ENCODE results near the gene TEKT4.
A peak's percentile ranks its signal among the peaks of the same experiment; 100 is the strongest.
"Not testable (repeated sequence)": the region's sequence is repeated elsewhere in the genome, so short reads cannot be mapped to it uniquely, and the experiment has no call there.

The TEKT4 gene

GRCh38 chr2:94858163-94858888 is 12.9 kb upstream of the TEKT4 start:
- H3K4me1 ChIP-seq (ENCODE audit: control insufficient read depth in 1 of 2, insufficient read depth in 2 of 2, low read length in 2 of 2); H3K4me2 ChIP-seq (ENCODE audit: low read length); H3K9me3 ChIP-seq (ENCODE audit: insufficient read depth, low read depth, low read length); DNase-seq; H3K79me2 ChIP-seq (ENCODE audit: control insufficient read depth, insufficient read depth, low read length, poor library complexity); H2AK5ac ChIP-seq (ENCODE audit: low read length); H4K8ac ChIP-seq (ENCODE audit: low read depth, low read length); H2BK12ac ChIP-seq (ENCODE audit: low read length); H3K27ac ChIP-seq (ENCODE audit: low read depth, low read length); H4K12ac ChIP-seq (ENCODE audit: low read depth, low read length); H3K18ac ChIP-seq (ENCODE audit: low read length); H3K14ac ChIP-seq (ENCODE audit: low read length); H3K4me3 ChIP-seq (ENCODE audit: low read depth, low read length); H2BK5ac ChIP-seq (ENCODE audit: low read depth, low read length, poor library complexity); H3K9ac ChIP-seq (ENCODE audit: low read length); H3K36me3 ChIP-seq (ENCODE audit: control insufficient read depth in 1 of 2, insufficient read depth in 2 of 2, low read length in 2 of 2); H2BK120ac ChIP-seq (ENCODE audit: insufficient read depth, low read length, poor library complexity); H4K91ac ChIP-seq (ENCODE audit: low read depth, low read length); H2AFZ ChIP-seq (ENCODE audit: insufficient read depth, low read length, poor library complexity); H3K23ac ChIP-seq (ENCODE audit: low read length); H3K79me1 ChIP-seq (ENCODE audit: low read length); H3K4ac ChIP-seq (ENCODE audit: low read depth, low read length): not testable (repeated sequence)
- peaks cover 17% of the 10 kb centered on the region for H3K27me3 ChIP-seq (ENCODE audit: insufficient read depth, low read length)
- no CpG with 5 or more reads among the region's 38 CpGs for WGBS (ENCODE audit: extremely low coverage, insufficient coverage, insufficient read length)

- H4K8ac ChIP-seq (ENCODE audit: low read depth, low read length), result no peak overlapping the region
- no peak overlapping the region for H3K23ac ChIP-seq (ENCODE audit: low read length)
- peak overlapping the region; percentile 10 for H3K4me2 ChIP-seq (ENCODE audit: low read length)
- peaks cover 17% of the 10 kb centered on the region for H3K27me3 ChIP-seq (ENCODE audit: insufficient read depth, low read length)
- no peak overlapping the region for H2BK12ac ChIP-seq (ENCODE audit: low read length)
- no peak overlapping the region for H3K18ac ChIP-seq (ENCODE audit: low read length)
- no peak for DNase-seq
- no peak overlapping the region for H3K9ac ChIP-seq (ENCODE audit: low read length)
- H3K14ac ChIP-seq (ENCODE audit: low read length), result no peak overlapping the region
- no CpG with 5 or more reads among the region's 60 CpGs for WGBS (ENCODE audit: extremely low coverage, insufficient coverage, insufficient read length)
- no peak overlapping the region for H2AFZ ChIP-seq (ENCODE audit: insufficient read depth, low read length, poor library complexity)
- H4K91ac ChIP-seq (ENCODE audit: low read depth, low read length), result no peak overlapping the region
- no peaks in the 10 kb centered on the region for H3K79me1 ChIP-seq (ENCODE audit: low read length)
- H3K4ac ChIP-seq (ENCODE audit: low read depth, low read length), result no peak overlapping the region
- H3K9me3 ChIP-seq (ENCODE audit: insufficient read depth, low read depth, low read length), result peaks cover 2% of the 10 kb centered on the region
- H4K12ac ChIP-seq (ENCODE audit: low read depth, low read length), result no peak overlapping the region
- peaks cover 0 to 2% of the 10 kb centered on the region in 2 experiments for H3K4me1 ChIP-seq (ENCODE audit: control insufficient read depth in 1 of 2, insufficient read depth in 2 of 2, low read length in 2 of 2)
- H2AK5ac ChIP-seq (ENCODE audit: low read length), result no peak overlapping the region
- H3K79me2 ChIP-seq (ENCODE audit: control insufficient read depth, insufficient read depth, low read length, poor library complexity), result no peaks in the 10 kb centered on the region
- no peak overlapping the region for H2BK120ac ChIP-seq (ENCODE audit: insufficient read depth, low read length, poor library complexity)
- no peak overlapping the region for H3K27ac ChIP-seq (ENCODE audit: low read depth, low read length)
- H3K4me3 ChIP-seq (ENCODE audit: low read depth, low read length), result no peak overlapping the region
- H3K36me3 ChIP-seq (ENCODE audit: control insufficient read depth in 1 of 2, insufficient read depth in 2 of 2, low read length in 2 of 2), result no peaks in the 10 kb centered on the region
- no peak overlapping the region for H2BK5ac ChIP-seq (ENCODE audit: low read depth, low read length, poor library complexity)
These were observed 9.7 kb upstream of the TEKT4 start for GRCh38 chr2:94861308-94862152.

DNA sequence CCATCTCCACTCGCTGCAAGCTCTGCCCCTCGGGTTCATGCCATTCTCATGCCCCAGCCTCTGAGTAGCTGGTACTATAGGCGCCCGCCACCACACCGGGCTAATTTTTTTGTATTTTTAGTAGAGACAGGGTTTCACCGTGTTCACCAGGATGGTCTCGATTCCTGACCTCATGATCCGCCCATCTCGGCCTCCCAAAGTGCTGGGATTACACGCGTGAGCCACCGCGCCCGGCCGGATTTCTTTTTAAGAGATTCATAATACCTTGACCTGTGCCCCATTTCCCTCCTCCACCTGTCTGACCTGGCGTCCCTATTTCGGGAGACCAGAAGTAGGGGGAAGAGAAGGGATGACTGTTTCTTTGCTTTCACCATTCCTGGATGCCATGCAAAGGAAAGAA is 8.3 kb upstream of the TEKT4 start:
- not testable (repeated sequence) for H3K23ac ChIP-seq (ENCODE audit: low read length); H3K79me2 ChIP-seq (ENCODE audit: control insufficient read depth, insufficient read depth, low read length, poor library complexity); H3K9me3 ChIP-seq (ENCODE audit: insufficient read depth, low read depth, low read length); H3K79me1 ChIP-seq (ENCODE audit: low read length); H4K12ac ChIP-seq (ENCODE audit: low read depth, low read length); H3K4me1 ChIP-seq (ENCODE audit: control insufficient read depth in 1 of 2, insufficient read depth in 2 of 2, low read length in 2 of 2); H3K9ac ChIP-seq (ENCODE audit: low read length); H4K91ac ChIP-seq (ENCODE audit: low read depth, low read length); H3K14ac ChIP-seq (ENCODE audit: low read length); H3K27ac ChIP-seq (ENCODE audit: low read depth, low read length); H4K8ac ChIP-seq (ENCODE audit: low read depth, low read length); H3K4ac ChIP-seq (ENCODE audit: low read depth, low read length); H3K4me2 ChIP-seq (ENCODE audit: low read length); DNase-seq; H2BK120ac ChIP-seq (ENCODE audit: insufficient read depth, low read length, poor library complexity); H2AK5ac ChIP-seq (ENCODE audit: low read length); H3K18ac ChIP-seq (ENCODE audit: low read length); H2BK5ac ChIP-seq (ENCODE audit: low read depth, low read length, poor library complexity); H2AFZ ChIP-seq (ENCODE audit: insufficient read depth, low read length, poor library complexity); H3K36me3 ChIP-seq (ENCODE audit: control insufficient read depth in 1 of 2, insufficient read depth in 2 of 2, low read length in 2 of 2); H3K4me3 ChIP-seq (ENCODE audit: low read depth, low read length); H2BK12ac ChIP-seq (ENCODE audit: low read length)
- no CpG with 5 or more reads among the region's 17 CpGs for WGBS (ENCODE audit: extremely low coverage, insufficient coverage, insufficient read length)
- peaks cover 12% of the 10 kb centered on the region for H3K27me3 ChIP-seq (ENCODE audit: insufficient read depth, low read length)

DNA sequence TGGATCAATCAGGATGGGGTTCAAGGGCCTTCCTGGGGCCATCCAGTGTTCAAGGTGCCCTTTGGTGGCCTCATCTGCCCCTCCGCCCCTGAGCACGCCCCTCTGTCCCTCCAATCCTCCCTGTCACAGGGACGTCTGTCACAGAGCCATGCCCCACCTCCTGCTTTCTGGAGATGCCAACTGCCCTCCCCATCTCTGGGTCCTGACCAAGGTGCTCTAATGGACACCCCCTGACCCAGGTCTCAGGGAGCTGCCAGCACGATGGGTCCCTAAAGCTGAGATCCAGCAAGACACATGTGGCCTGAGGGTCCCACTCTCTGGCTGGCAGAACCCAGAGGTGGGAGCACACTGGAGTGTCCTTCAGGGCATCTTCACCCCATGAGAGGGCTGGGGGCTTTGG is 2.1 kb upstream of the TEKT4 start:
- Histone ChIP-seq H3K4me3 (ENCODE audit: low read depth, low read length) (no peak overlapping the region), H3K27ac (ENCODE audit: low read depth, low read length) (no peak overlapping the region), H3K27me3 (ENCODE audit: insufficient read depth, low read length) (no peaks in the 10 kb centered on the region), H3K9me3 (ENCODE audit: insufficient read depth, low read depth, low read length) (no peaks in the 10 kb centered on the region), H2AK5ac (ENCODE audit: low read length) (no peak overlapping the region), H3K23ac (ENCODE audit: low read length) (no peak overlapping the region), H3K4ac (ENCODE audit: low read depth, low read length) (no peak overlapping the region), H3K79me2 (ENCODE audit: control insufficient read depth, insufficient read depth, low read length, poor library complexity) (no peaks in the 10 kb centered on the region), H3K4me2 (ENCODE audit: low read length) (no peak overlapping the region), H2BK5ac (ENCODE audit: low read depth, low read length, poor library complexity) (no peak overlapping the region), H3K18ac (ENCODE audit: low read length) (no peak overlapping the region), H3K79me1 (ENCODE audit: low read length) (no peaks in the 10 kb centered on the region), H3K14ac (ENCODE audit: low read length) (no peak overlapping the region), H3K4me1 (ENCODE audit: control insufficient read depth in 1 of 2, insufficient read depth in 2 of 2, low read length in 2 of 2) (no peaks in the 10 kb centered on the region), H4K91ac (ENCODE audit: low read depth, low read length) (no peak overlapping the region), H3K9ac (ENCODE audit: low read length) (no peak overlapping the region), H3K36me3 (ENCODE audit: control insufficient read depth in 1 of 2, insufficient read depth in 2 of 2, low read length in 2 of 2) (no peaks in the 10 kb centered on the region), H4K8ac (ENCODE audit: low read depth, low read length) (no peak overlapping the region), H2BK12ac (ENCODE audit: low read length) (no peak overlapping the region), H2AFZ (ENCODE audit: insufficient read depth, low read length, poor library complexity) (no peak overlapping the region), H4K12ac (ENCODE audit: low read depth, low read length) (no peak overlapping the region), H2BK120ac (ENCODE audit: insufficient read depth, low read length, poor library complexity) (no peak overlapping the region)
- no CpG with 5 or more reads among the region's 4 CpGs for WGBS (ENCODE audit: extremely low coverage, insufficient coverage, insufficient read length)
- no peak for DNase-seq

All from trophoblast cell (in vitro differentiated cells and primary cell).